A549 treated with DMSO at 1 μM for 4 hours (cell line): Measurements from ENCODE around the gene POM121C. TPM values are rescaled to one million over a fixed set of nuclear protein-coding genes. Genes with fewer than 3 reads are reported as not detected.

Experiments
- total RNA-seq: library from RNA; stranded (reverse); fragments of 200-300 nt; extraction: Qiagen RNA extraction; gene quantifications from 5 replicates; pipeline ENCODE4 v1.2.3, GENCODE V29; 2022; ENCODE audit warnings: low read depth

POM121C gene
- total RNA-seq: 35.1 to 43.1 TPM (median 41.1 TPM) in 5 replicates

DNA sequence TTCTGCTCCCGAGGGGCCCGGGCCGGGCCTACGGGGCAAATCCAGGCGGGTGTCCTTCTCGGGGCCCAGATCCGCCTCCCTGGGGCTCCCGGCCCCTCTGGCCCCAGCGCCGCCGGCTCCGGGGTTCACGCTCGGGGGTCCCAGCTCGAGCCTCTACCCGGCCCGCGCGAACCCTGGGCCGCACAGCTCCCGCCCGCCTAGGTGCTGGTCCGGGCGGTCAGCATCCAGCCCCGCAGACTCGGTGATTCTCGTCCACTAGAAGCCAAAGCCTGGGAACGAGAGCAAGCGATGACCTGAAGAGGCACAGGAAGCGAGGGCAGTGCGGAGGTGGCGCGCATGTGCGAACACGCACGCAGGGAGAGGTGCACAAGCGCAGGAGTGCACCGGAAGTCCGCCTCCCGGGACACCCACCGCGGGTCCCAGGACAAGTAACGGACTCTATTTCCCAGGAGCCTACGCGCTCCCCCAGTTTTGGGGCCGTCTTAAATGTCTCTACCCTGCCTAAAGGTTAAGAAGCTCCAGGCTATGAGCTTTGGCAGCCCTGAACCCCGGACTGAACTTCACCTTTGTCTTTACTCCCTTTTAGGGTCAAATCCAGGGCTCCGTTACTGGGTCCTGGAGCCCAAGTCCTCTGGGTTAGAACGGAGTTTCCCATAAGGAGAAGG is at the start of gene POM121C:
Gene POM121C, minus strand, starts transcription at position 321 of the 665 bp plus-strand sequence. CDS start 44,803 bp downstream, outside the sequence.

GRCh38 chr7:75492020-75492419 is 5.9 kb upstream of the POM121C start, which contains the start of gene SPDYE5:
Gene SPDYE5, plus strand, starts transcription at chr7:75492320. Its CDS starts 1,728 bp downstream, at chr7:75494048.

DNA sequence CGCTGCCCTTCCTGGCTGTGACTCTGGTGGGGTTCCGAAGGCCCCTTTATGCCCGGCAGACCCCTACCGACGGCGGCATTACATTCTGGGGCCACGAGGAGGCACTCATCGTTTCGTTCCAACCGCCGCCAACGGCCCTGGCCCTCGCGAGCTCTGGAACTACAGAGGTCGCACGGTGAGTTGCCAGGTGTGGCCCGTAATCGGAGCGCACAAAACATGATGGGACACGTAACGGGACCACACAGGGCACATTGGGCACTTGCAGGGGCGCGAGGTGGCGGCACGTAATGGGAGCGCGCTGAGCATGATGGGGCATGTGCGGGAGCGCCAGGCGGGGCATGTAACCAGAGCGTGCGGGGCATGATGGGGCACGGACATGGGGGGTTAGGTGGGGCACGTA is 90.8 kb downstream of the POM121C start, which contains the start of gene TRIM73:
Gene TRIM73, plus strand, starts transcription at position 301 of the 400 bp plus-strand sequence. CDS start 3,305 bp downstream, outside the sequence.

Other genes starting within 250 kb of the POM121C start
- 2.3 to 3.1 TPM (median 2.5 TPM) in 5 replicates for gene TRIM73, start 90.7 kb downstream of the POM121C start, total RNA-seq
- not detected in 5 replicates for gene SPDYE5, start 6.0 kb upstream of the POM121C start, total RNA-seq